Fibroblast of lung (primary cell): ENCODE data around the gene NOL4L. TPM values are rescaled to one million over a fixed set of nuclear protein-coding genes. Genes with fewer than 3 reads are reported as not detected.

Experiments used
- DNase-seq, 2 donors: peaks; one replicate each; pipeline versions ENCODE4 v3.0.0 to v3.0.0-alpha.2; 2010; ENCODE audit warnings: low read depth in 2 of 2
- H2AFZ ChIP-seq: 2 replicates; pipeline ENCODE4 v1.5.1; 2012; ENCODE audit warnings: low read length, control low read depth, inconsistent platforms
- H3K27ac ChIP-seq: 2 replicates; pipeline ENCODE4 v1.5.1; 2011; ENCODE audit warnings: low read length, control low read depth; ENCODE audit not compliant: insufficient read depth
- H3K27me3 ChIP-seq: 2 replicates; pipeline ENCODE4 v1.5.1; 2011; ENCODE audit warnings: mild to moderate bottlenecking, low read length; ENCODE audit not compliant: control insufficient read depth, insufficient read depth
- H3K36me3 ChIP-seq: 2 replicates; pipeline ENCODE4 v1.5.1; 2011; ENCODE audit warnings: low read length; ENCODE audit not compliant: control insufficient read depth, insufficient read depth
- H3K4me1 ChIP-seq: 2 replicates; pipeline ENCODE4 v1.5.1; 2011; ENCODE audit warnings: low read length; ENCODE audit not compliant: control insufficient read depth, insufficient read depth; ENCODE audit errors: extremely low read depth
- H3K4me2 ChIP-seq: 2 replicates; pipeline ENCODE4 v1.5.1; 2011; ENCODE audit warnings: low read length, control low read depth; ENCODE audit not compliant: insufficient read depth; ENCODE audit errors: extremely low read depth
- H3K4me3 ChIP-seq, 4 experiments: fragments of 200-600 bp in 1 of 4; sonication (generic) in 1 of 4; replicated peaks in 1 of 4; 2 replicates each; pipeline ENCODE4 v1.5.1; 2011 to 2016; ENCODE audit warnings: low read length in 4 of 4, low read depth in 3 of 4, mild to moderate bottlenecking in 3 of 4, control low read depth in 2 of 4, inconsistent platforms in 1 of 4, mixed read lengths in 1 of 4; ENCODE audit not compliant: insufficient read depth in 1 of 4; ENCODE audit errors: control extremely low read depth in 1 of 4
- H3K79me2 ChIP-seq: 2 replicates; pipeline ENCODE4 v1.5.1; 2012; ENCODE audit warnings: mild to moderate bottlenecking, low read length, inconsistent platforms; ENCODE audit not compliant: control insufficient read depth, insufficient read depth
- H3K9ac ChIP-seq: 2 replicates; pipeline ENCODE4 v1.5.1; 2011; ENCODE audit warnings: mild to moderate bottlenecking, low read length, control low read depth; ENCODE audit not compliant: insufficient read depth
- H3K9me3 ChIP-seq: 2 replicates; pipeline ENCODE4 v1.5.1; 2012; ENCODE audit warnings: low read depth, low read length; ENCODE audit not compliant: control insufficient read depth, insufficient read depth
- H4K20me1 ChIP-seq: 2 replicates; pipeline ENCODE4 v1.5.1; 2011; ENCODE audit warnings: low read length; ENCODE audit not compliant: control insufficient read depth, insufficient read depth; ENCODE audit errors: extremely low read depth
- EZH2 ChIP-seq: IDR thresholded peaks from 2 replicates; pipeline ENCODE4 v1.5.1; 2012; ENCODE audit warnings: low read length, control low read depth, mild to moderate bottlenecking; ENCODE audit errors: missing control alignments
- polyA plus RNA-seq, 2 donors: library from polyadenylated mRNA; depleted of rRNA in 1 of 2; stranded (reverse) in 1 of 2; unstranded in 1 of 2; fragments of >200 nt; gene quantifications; 2 replicates each; pipeline ENCODE4 v1.2.1, GENCODE V29; 2011 to 2012; ENCODE audit warnings: missing spikeins in 1 of 2
- total RNA-seq: library from RNA; depleted of rRNA; stranded (reverse); fragments of >200 nt; gene quantifications from 2 replicates; pipeline ENCODE4 v1.2.1, GENCODE V29; 2014
- TF ChIP-seq, protein P1 (sequence below), 2 donors: IDR thresholded peaks in 1 of 2; conservative IDR thresholded peaks in 1 of 2; 1 replicate in 1 of 2; 2 replicates in 1 of 2; pipeline ENCODE4 v1.5.1; 2011 to 2012; ENCODE audit warnings: low read length in 2 of 2, control low read depth in 1 of 2, inconsistent platforms in 1 of 2, low read depth in 1 of 2, mild to moderate bottlenecking in 1 of 2

Gene NOL4L
- total and polyA plus RNA-seq, 2 donors (not counting 1 experiment from before 2014, with no cell fraction given), result 3.2 to 4.0 TPM

DNA sequence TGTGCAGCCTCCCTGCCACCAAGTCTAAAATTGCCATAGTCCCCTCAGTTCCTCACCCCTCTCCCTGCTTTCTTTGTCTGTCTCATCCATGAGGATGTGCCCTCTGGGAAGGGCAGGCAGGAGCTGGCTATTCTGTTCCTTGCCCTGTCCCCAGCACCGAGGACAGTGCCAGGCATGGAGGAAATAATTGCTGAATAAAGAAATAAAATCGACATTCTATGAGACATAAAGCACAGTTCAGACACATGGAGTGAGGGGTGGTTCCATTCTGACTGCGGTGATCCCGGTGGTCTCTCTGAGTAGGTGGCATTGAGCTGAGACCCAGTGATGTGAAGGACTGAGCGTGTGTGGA is 23.5 kb upstream of the NOL4L start:
- no peak overlapping the region for H3K4me2 ChIP-seq
- H4K20me1 ChIP-seq, result no peaks in the 10 kb centered on the region
- H3K27ac ChIP-seq, result no peak overlapping the region
- no peak for DNase-seq
- no peak overlapping the region for H2AFZ ChIP-seq
- H3K9me3 ChIP-seq, result no peaks in the 10 kb centered on the region
- no peak for TF ChIP-seq EZH2
- TF ChIP-seq, protein P1, sequence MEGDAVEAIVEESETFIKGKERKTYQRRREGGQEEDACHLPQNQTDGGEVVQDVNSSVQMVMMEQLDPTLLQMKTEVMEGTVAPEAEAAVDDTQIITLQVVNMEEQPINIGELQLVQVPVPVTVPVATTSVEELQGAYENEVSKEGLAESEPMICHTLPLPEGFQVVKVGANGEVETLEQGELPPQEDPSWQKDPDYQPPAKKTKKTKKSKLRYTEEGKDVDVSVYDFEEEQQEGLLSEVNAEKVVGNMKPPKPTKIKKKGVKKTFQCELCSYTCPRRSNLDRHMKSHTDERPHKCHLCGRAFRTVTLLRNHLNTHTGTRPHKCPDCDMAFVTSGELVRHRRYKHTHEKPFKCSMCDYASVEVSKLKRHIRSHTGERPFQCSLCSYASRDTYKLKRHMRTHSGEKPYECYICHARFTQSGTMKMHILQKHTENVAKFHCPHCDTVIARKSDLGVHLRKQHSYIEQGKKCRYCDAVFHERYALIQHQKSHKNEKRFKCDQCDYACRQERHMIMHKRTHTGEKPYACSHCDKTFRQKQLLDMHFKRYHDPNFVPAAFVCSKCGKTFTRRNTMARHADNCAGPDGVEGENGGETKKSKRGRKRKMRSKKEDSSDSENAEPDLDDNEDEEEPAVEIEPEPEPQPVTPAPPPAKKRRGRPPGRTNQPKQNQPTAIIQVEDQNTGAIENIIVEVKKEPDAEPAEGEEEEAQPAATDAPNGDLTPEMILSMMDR (conservative IDR thresholded peaks at IDR 0.05 in 1 of 2, IDR thresholded peaks at IDR 0.05 in 1 of 2; ENCODE audit: low read depth in 1 of 2, low read length in 2 of 2), result no peak
- H3K4me3 ChIP-seq, result no peak overlapping the region
- no peak overlapping the region for H3K9ac ChIP-seq
- no peaks in the 10 kb centered on the region for H3K36me3 ChIP-seq
- H3K27me3 ChIP-seq, result peaks cover 33% of the 10 kb centered on the region
- H3K4me1 ChIP-seq, result no peaks in the 10 kb centered on the region
- H3K79me2 ChIP-seq, result no peaks in the 10 kb centered on the region

DNA sequence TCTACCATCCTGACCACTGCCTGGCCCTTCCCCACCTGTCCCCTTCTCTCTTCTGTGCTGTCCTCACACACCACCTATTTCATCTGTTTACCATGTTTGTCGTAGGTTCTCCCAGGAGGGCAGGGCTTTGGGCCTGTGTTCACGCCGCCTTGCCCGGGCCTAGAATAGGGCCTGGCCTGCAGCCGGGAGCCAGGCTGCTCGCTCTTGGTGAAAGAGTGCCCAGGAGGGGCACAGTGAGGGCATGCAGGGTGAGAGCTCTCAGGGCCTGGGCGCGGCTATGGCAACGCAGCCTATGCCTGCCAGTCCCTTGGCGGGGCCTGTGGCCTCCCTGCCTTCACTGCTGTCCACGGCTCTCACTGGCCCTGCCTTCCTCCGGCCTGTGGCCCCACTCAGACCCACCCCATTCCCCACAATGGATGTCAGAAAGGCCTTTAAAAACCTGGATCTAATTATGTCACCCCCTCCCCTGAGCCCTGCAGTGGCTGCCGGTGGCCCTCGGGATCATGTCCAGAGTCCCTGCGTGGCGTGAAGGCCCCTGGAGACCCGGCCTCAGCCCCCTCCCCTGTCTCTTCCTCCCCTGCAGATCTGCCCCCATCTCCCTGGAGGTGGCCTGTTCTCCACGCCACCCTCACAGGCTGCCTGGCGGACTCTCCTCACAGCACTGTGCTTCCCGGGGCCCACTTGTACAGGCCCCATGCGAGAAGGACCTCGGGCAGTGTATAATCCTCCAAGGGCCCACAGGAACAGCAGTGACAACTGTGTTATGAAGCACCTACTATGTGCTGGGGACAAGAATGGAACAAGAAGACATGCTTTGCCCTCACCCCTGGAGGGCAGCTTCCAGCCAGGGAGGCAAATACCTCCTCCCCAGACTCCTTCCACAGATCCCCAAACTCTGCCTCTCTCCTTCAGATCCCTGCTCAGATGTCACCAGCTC is 22.9 kb upstream of the NOL4L start:
- Histone ChIP-seq H3K36me3 (no peaks in the 10 kb centered on the region), H3K27me3 (peaks cover 30% of the 10 kb centered on the region), H2AFZ (no peak overlapping the region), H3K79me2 (no peaks in the 10 kb centered on the region), H3K4me2 (no peak overlapping the region), H3K4me1 (no peaks in the 10 kb centered on the region), H3K27ac (no peak overlapping the region), H4K20me1 (no peaks in the 10 kb centered on the region), H3K9ac (no peak overlapping the region), H3K4me3 (no peak overlapping the region), H3K9me3 (no peaks in the 10 kb centered on the region)
- DNase-seq, result no peak
- TF ChIP-seq EZH2, result no peak
- TF ChIP-seq, protein P1 (conservative IDR thresholded peaks at IDR 0.05 in 1 of 2, IDR thresholded peaks at IDR 0.05 in 1 of 2; ENCODE audit: low read depth in 1 of 2, low read length in 2 of 2), result no peak

DNA sequence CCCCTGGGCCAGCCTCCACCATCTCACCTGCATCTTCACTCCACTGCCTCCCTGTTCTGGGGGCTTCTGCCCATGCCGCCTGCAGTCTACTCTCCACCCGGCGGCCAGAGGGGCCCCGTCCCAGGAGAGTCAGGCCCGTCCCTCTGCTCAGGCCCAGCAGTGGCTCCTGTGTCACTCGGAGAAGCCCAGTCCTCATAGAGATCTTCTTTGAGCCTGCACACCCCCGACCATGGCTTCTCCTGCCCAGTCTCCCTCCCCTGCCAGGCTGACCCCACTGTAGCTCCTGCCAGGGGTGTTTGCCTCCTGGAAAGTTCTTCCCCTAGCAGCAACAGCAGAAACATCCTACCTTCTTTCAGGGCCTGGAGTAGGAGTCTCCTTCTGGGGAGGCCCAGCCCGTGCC is 22.2 kb upstream of the NOL4L start:
- Histone ChIP-seq H3K9me3 (no peaks in the 10 kb centered on the region), H3K27ac (no peak overlapping the region), H3K27me3 (peaks cover 30% of the 10 kb centered on the region), H3K9ac (no peak overlapping the region), H3K4me1 (no peaks in the 10 kb centered on the region), H4K20me1 (no peaks in the 10 kb centered on the region), H3K4me2 (no peak overlapping the region), H3K36me3 (no peaks in the 10 kb centered on the region), H3K4me3 (no peak overlapping the region), H3K79me2 (no peaks in the 10 kb centered on the region), H2AFZ (no peak overlapping the region)
- DNase-seq, result no peak
- TF ChIP-seq EZH2, result no peak
- TF ChIP-seq, protein P1 (conservative IDR thresholded peaks at IDR 0.05 in 1 of 2, IDR thresholded peaks at IDR 0.05 in 1 of 2; ENCODE audit: low read depth in 1 of 2, low read length in 2 of 2), result no peak
